Pancreas (tissue), 10 donors: ENCODE measurements around the gene ADAMTS6. TPM values are rescaled to one million over a fixed set of nuclear protein-coding genes. Genes with fewer than 3 reads are reported as not detected.

Experiments used
- ATAC-seq, 4 donors: fragments of 200-7000 bp; cut with Tn5 transposase; one replicate each; pipeline versions ENCODE4 v1.8.0 to v1.9.1; 2020; ENCODE audit warnings: mild to moderate bottlenecking in 4 of 4, moderate library complexity in 4 of 4
- DNase-seq, 6 donors: peaks; one replicate each; pipeline ENCODE4 v3.0.0-alpha.2; 2020
- FAIRE-seq: peaks from 2 replicates; lab custom pipeline; 2012; peaks lifted over from hg19 to GRCh38; lab: Jason Lieb, UNC
- H3K27ac ChIP-seq, 4 donors: fragments of 200-600 bp; sonication (generic); 1 replicate in 3 of 4; 2 replicates in 1 of 4; pipeline versions ENCODE4 v1.5.0 to v1.8.0; 2020
- H3K27me3 ChIP-seq, 4 donors: fragments of 200-600 bp; one replicate each; pipeline ENCODE4 v1.8.0; 2021
- H3K36me3 ChIP-seq, 3 donors: fragments of 200-600 bp; sonication (generic) in 1 of 3; one replicate each; pipeline versions ENCODE4 v1.5.0 to v1.8.0; 2020 to 2021
- H3K4me1 ChIP-seq, 3 donors: fragments of 200-600 bp; one replicate each; pipeline ENCODE4 v1.8.0; 2021
- H3K4me3 ChIP-seq, 4 donors: fragments of 200-600 bp; sonication (generic) in 2 of 4; one replicate each; pipeline versions ENCODE4 v1.5.0 to v1.8.0; 2020 to 2021
- H3K9me3 ChIP-seq, 4 donors: fragments of 200-600 bp; one replicate each; pipeline ENCODE4 v1.8.0; 2021
- CTCF ChIP-seq, 4 donors: fragments of 200-600 bp; sonication (generic) in 3 of 4; IDR thresholded peaks; one replicate each; pipeline versions ENCODE4 v1.5.0 to v1.8.0; 2021; ENCODE audit warnings: antibody characterized with exemption in 4 of 4
- WGBS, 2 donors: extraction: QIAGEN DNeasy Blood & Tissue Kit; methylation state at CpG; one replicate each; pipeline ENCODE4 v1.1.7; 2013; 5-methylcytosine and 5-hydroxymethylcytosine counted together
- intact Hi-C, 3 donors: fragments of 100-400 bp; cut with DNase I; formaldehyde crosslinking; loops; one replicate each; pipeline versions ENCODE4 v1.11.1 to v1.14.2; 2022
- polyA plus RNA-seq, 2 donors: library from polyadenylated mRNA; stranded (reverse); fragments of 200-250 nt; gene quantifications; one replicate each; pipeline ENCODE4 v1.2.3, GENCODE V29; 2013
- total RNA-seq, 6 donors: library from RNA; stranded (reverse); fragmentation: NEBNext Ultra II Directional in 4 of 6; extraction: Animal tissue kit (Norgen Biotek cat#: 25700) in 4 of 6; gene quantifications; one replicate each; pipeline versions ENCODE4 v1.2.1 to v1.2.4, GENCODE V29; 2021 to 2023
- donor health status: healthy with polysubstance abuse.
- donor health status: DM: no; HTN: no; CAD: no; lungs with moderate emphysema.
- donor health status: DM: no; HTN: no; CAD: no.
- donor health status: control.
- donor health status: control.
- donor health status: Bipolar disorder and iron deficiency.
- donor health status: DM: yes; HTN: yes; CAD: no.
- donor health status: DM: no; HTN: no; CAD: no.
- donor health status: DM: no; HTN: no; CAD: no.
- donor health status: DM: yes; HTN: yes; CAD: no.

The ADAMTS6 gene
- total and polyA plus RNA-seq, 8 donors = 0.14 to 0.70 (median 0.30) TPM

- no peak overlapping the region for H3K4me3 ChIP-seq
- H3K36me3 ChIP-seq = no peaks in the 10 kb centered on the region
- FAIRE-seq = no peak
- no peak overlapping the region for H3K27ac ChIP-seq
- TF ChIP-seq CTCF (IDR thresholded peaks at IDR 0.05) = no peak
- ATAC-seq = no peak
- 60 to 83% methylated on average over 1 of the region's 1 CpG for WGBS, 2 donors
- H3K4me1 ChIP-seq = no peaks in the 10 kb centered on the region
- DNase-seq = no peak
- H3K9me3 ChIP-seq = no peaks in the 10 kb centered on the region
- intact Hi-C loops = no loop called here
- H3K27me3 ChIP-seq = no peaks in the 10 kb centered on the region
These were observed 125.4 kb downstream of the ADAMTS6 start for GRCh38 chr5:65356274-65356673.

- H3K27me3 ChIP-seq = no peaks in the 10 kb centered on the region
- intact Hi-C loops = no loop called here
- 55 to 79% methylated on average over 1 of the region's 1 CpG for WGBS, 2 donors
- H3K4me1 ChIP-seq = no peaks in the 10 kb centered on the region
- ATAC-seq (no peak), DNase-seq (no peak), FAIRE-seq (no peak)
- H3K9me3 ChIP-seq = no peaks in the 10 kb centered on the region
- H3K27ac ChIP-seq = no peak overlapping the region
- H3K4me3 ChIP-seq = no peak overlapping the region
- TF ChIP-seq CTCF (IDR thresholded peaks at IDR 0.05) = no peak
- no peaks in the 10 kb centered on the region for H3K36me3 ChIP-seq
These were observed 126.4 kb downstream of the ADAMTS6 start for GRCh38 chr5:65355301-65355700.

- DNase-seq = no peak
- intact Hi-C loops = no loop called here
- Histone ChIP-seq H3K4me3 (no peak overlapping the region), H3K9me3 (no peaks in the 10 kb centered on the region), H3K27me3 (no peaks in the 10 kb centered on the region), H3K36me3 (no peaks in the 10 kb centered on the region), H3K4me1 (no peaks in the 10 kb centered on the region), H3K27ac (no peak overlapping the region)
- no peak for ATAC-seq
- FAIRE-seq = no peak
- no peak for TF ChIP-seq CTCF (IDR thresholded peaks at IDR 0.05)
These were observed 139.9 kb downstream of the ADAMTS6 start for GRCh38 chr5:65341835-65342234.

GRCh38 chr5:65338606-65339151 lies 143.0 kb downstream of the ADAMTS6 start:
- 77 to 78% methylated on average over 3 of the region's 3 CpGs for WGBS, 2 donors

More at GRCh38 chr5:65338606-65339151, 143.0 kb downstream of the ADAMTS6 start:
- H3K9me3 ChIP-seq = no peaks in the 10 kb centered on the region
- no peak for FAIRE-seq
- no peaks in the 10 kb centered on the region for H3K4me1 ChIP-seq
- no peak overlapping the region for H3K4me3 ChIP-seq
- no peak for TF ChIP-seq CTCF (IDR thresholded peaks at IDR 0.05)
- DNase-seq = no peak
- intact Hi-C loops = no loop called here
- no peak for ATAC-seq
- no peaks in the 10 kb centered on the region for H3K27me3 ChIP-seq
- no peaks in the 10 kb centered on the region for H3K36me3 ChIP-seq
- no peak overlapping the region for H3K27ac ChIP-seq
